ENCODE data around the gene CBLN4. TPM values are rescaled to one million over a fixed set of nuclear protein-coding genes. Genes with fewer than 3 reads are reported as not detected.

The CBLN4 gene
- total RNA-seq, 1 donor from 2014 or later = 0.27 TPM

- intact Hi-C loops (cut with DNase I) = no loop called here
- DNase-seq (ENCODE audit: low spot score) = no peak
Measured at GRCh38 chr20:55961376-55962330, 43.7 kb downstream of the CBLN4 start.

GRCh38 chr20:55953201-55953600 is 52.1 kb downstream of the CBLN4 start:
- no peak for DNase-seq (ENCODE audit: low spot score)
- intact Hi-C loops (cut with DNase I) = no loop called here

- no peak for DNase-seq (ENCODE audit: low spot score)
- intact Hi-C loops (cut with DNase I) = no loop called here
Measured at GRCh38 chr20:55947701-55948100, 57.6 kb downstream of the CBLN4 start.

Other genes with a start within 250 kb of the CBLN4 start
- not detected for gene MC3R, start 243.2 kb upstream of the CBLN4 start, total RNA-seq

Data from cardiac septum (tissue), 1 donor.